ENCODE results near the gene SH3GL1. TPM values are rescaled to one million over a fixed set of nuclear protein-coding genes. Genes with fewer than 3 reads are reported as not detected.

SH3GL1 gene
- total and polyA plus RNA-seq, 3 experiments from 2014 or later: 24.7 to 41.2 (median 39.8) TPM

GRCh38 chr19:4437103-4437502 lies 36.8 kb upstream of the SH3GL1 start:
- no peaks in the 10 kb centered on the region for H3K27me3 ChIP-seq (ENCODE audit: insufficient read depth, low read length, poor library complexity, severe bottlenecking)
- ChIA-PET CTCF (no interaction called here), POLR2A (no interaction called here)
- no peak overlapping the region for H3K27ac ChIP-seq (ENCODE audit: low read depth, low read length)
- H3K4me3 ChIP-seq (ENCODE audit: low read length): no peak overlapping the region
- H3K4me3 Mint-ChIP-seq: no peak overlapping the region
- H3K9me3 Mint-ChIP-seq: no peaks in the 10 kb centered on the region
- H3K4me1 Mint-ChIP-seq: peaks cover 0 to 2% (median 0%) of the 10 kb centered on the region in 3 donors
- no peaks in the 10 kb centered on the region for H3K4me1 ChIP-seq (ENCODE audit: insufficient read depth, low read length)
- H3K36me3 Mint-ChIP-seq: peaks cover under 1 to 30% (median 6%) of the 10 kb centered on the region in 3 donors
- no peak overlapping the region for H3K27ac Mint-ChIP-seq
- H3K36me3 ChIP-seq (ENCODE audit: insufficient read depth, low read length): no peaks in the 10 kb centered on the region
- DNase-seq: no peak
- H3K9me3 ChIP-seq (ENCODE audit: low read length): no peaks in the 10 kb centered on the region
- no peaks in the 10 kb centered on the region for H3K27me3 Mint-ChIP-seq

GRCh38 chr19:4436231-4436630 lies 35.9 kb upstream of the SH3GL1 start:
- Mint-ChIP-seq H3K4me3 (no peak overlapping the region), H3K27ac (peak overlapping the region in 1 of 8 donors; percentile 19), H3K9me3 (no peaks in the 10 kb centered on the region), H3K4me1 (no peaks in the 10 kb centered on the region), H3K36me3 (peaks cover 4 to 39% (median 6%) of the 10 kb centered on the region in 3 donors), H3K27me3 (no peaks in the 10 kb centered on the region)
- Histone ChIP-seq H3K4me1 (ENCODE audit: insufficient read depth, low read length) (no peaks in the 10 kb centered on the region), H3K27ac (ENCODE audit: low read depth, low read length) (no peak overlapping the region), H3K27me3 (ENCODE audit: insufficient read depth, low read length, poor library complexity, severe bottlenecking) (no peaks in the 10 kb centered on the region), H3K4me3 (ENCODE audit: low read length) (no peak overlapping the region), H3K36me3 (ENCODE audit: insufficient read depth, low read length) (peaks cover 3% of the 10 kb centered on the region), H3K9me3 (ENCODE audit: low read length) (no peaks in the 10 kb centered on the region)
- ChIA-PET CTCF (no interaction called here), POLR2A (no interaction called here)
- no peak for DNase-seq

- Mint-ChIP-seq H3K9me3 (no peaks in the 10 kb centered on the region), H3K36me3 (peaks cover 4 to 53% (median 6%) of the 10 kb centered on the region in 3 donors), H3K27me3 (no peaks in the 10 kb centered on the region), H3K4me1 (no peaks in the 10 kb centered on the region), H3K4me3 (no peak overlapping the region), H3K27ac (no peak overlapping the region)
- no peak overlapping the region for H3K27ac ChIP-seq (ENCODE audit: low read depth, low read length)
- no peak overlapping the region for H3K4me3 ChIP-seq (ENCODE audit: low read length)
- no peaks in the 10 kb centered on the region for H3K27me3 ChIP-seq (ENCODE audit: insufficient read depth, low read length, poor library complexity, severe bottlenecking)
- H3K36me3 ChIP-seq (ENCODE audit: insufficient read depth, low read length): peaks cover 8% of the 10 kb centered on the region
- H3K4me1 ChIP-seq (ENCODE audit: insufficient read depth, low read length): no peaks in the 10 kb centered on the region
- DNase-seq: no peak
- ChIA-PET CTCF (no interaction called here), POLR2A (no interaction called here)
- H3K9me3 ChIP-seq (ENCODE audit: low read length): no peaks in the 10 kb centered on the region
Measured at GRCh38 chr19:4434391-4434790, 34.0 kb upstream of the SH3GL1 start.

- Mint-ChIP-seq H3K4me1 (no peaks in the 10 kb centered on the region), H3K36me3 (peaks cover 4 to 58% (median 6%) of the 10 kb centered on the region in 3 donors), H3K27me3 (no peaks in the 10 kb centered on the region), H3K9me3 (no peaks in the 10 kb centered on the region), H3K27ac (peak overlapping the region in 1 of 8 donors; percentile 43), H3K4me3 (no peak overlapping the region)
- H3K27me3 ChIP-seq (ENCODE audit: insufficient read depth, low read length, poor library complexity, severe bottlenecking): no peaks in the 10 kb centered on the region
- ChIA-PET CTCF (no interaction called here), POLR2A (no interaction called here)
- no peaks in the 10 kb centered on the region for H3K9me3 ChIP-seq (ENCODE audit: low read length)
- H3K4me1 ChIP-seq (ENCODE audit: insufficient read depth, low read length): no peaks in the 10 kb centered on the region
- H3K4me3 ChIP-seq (ENCODE audit: low read length): no peak overlapping the region
- peaks cover 8% of the 10 kb centered on the region for H3K36me3 ChIP-seq (ENCODE audit: insufficient read depth, low read length)
- H3K27ac ChIP-seq (ENCODE audit: low read depth, low read length): no peak overlapping the region
- no peak for DNase-seq
Measured at GRCh38 chr19:4432918-4433506, 32.7 kb upstream of the SH3GL1 start.

GRCh38 chr19:4431808-4432674 lies 31.7 kb upstream of the SH3GL1 start:
- no peak overlapping the region for H3K27ac ChIP-seq (ENCODE audit: low read depth, low read length)
- no peaks in the 10 kb centered on the region for H3K27me3 ChIP-seq (ENCODE audit: insufficient read depth, low read length, poor library complexity, severe bottlenecking)
- Mint-ChIP-seq H3K4me3 (no peak overlapping the region), H3K27me3 (no peaks in the 10 kb centered on the region), H3K4me1 (no peaks in the 10 kb centered on the region), H3K9me3 (no peaks in the 10 kb centered on the region), H3K27ac (peak overlapping the region in 1 of 8 donors; percentile 69), H3K36me3 (peaks cover 4 to 58% (median 5%) of the 10 kb centered on the region in 3 donors)
- ChIA-PET POLR2A (interaction anchor here (0.7 kb wide), 1 partner anchor 108 kb away, joined by 7 read pairs; no protein-coding TSS in a partner anchor), CTCF (no interaction called here)
- no peak overlapping the region for H3K4me3 ChIP-seq (ENCODE audit: low read length)
- no peaks in the 10 kb centered on the region for H3K9me3 ChIP-seq (ENCODE audit: low read length)
- H3K36me3 ChIP-seq (ENCODE audit: insufficient read depth, low read length): peaks cover 8% of the 10 kb centered on the region
- DNase-seq: no peak
- no peaks in the 10 kb centered on the region for H3K4me1 ChIP-seq (ENCODE audit: insufficient read depth, low read length)

- Histone ChIP-seq H3K4me1 (ENCODE audit: insufficient read depth, low read length) (no peaks in the 10 kb centered on the region), H3K9me3 (ENCODE audit: low read length) (no peaks in the 10 kb centered on the region), H3K4me3 (ENCODE audit: low read length) (no peak overlapping the region), H3K27ac (ENCODE audit: low read depth, low read length) (no peak overlapping the region), H3K36me3 (ENCODE audit: insufficient read depth, low read length) (peaks cover 8% of the 10 kb centered on the region), H3K27me3 (ENCODE audit: insufficient read depth, low read length, poor library complexity, severe bottlenecking) (no peaks in the 10 kb centered on the region)
- CTCF ChIA-PET: no interaction called here
- no peaks in the 10 kb centered on the region for H3K9me3 Mint-ChIP-seq
- no peaks in the 10 kb centered on the region for H3K4me1 Mint-ChIP-seq
- H3K4me3 Mint-ChIP-seq: no peak overlapping the region
- no peak for DNase-seq
- H3K36me3 Mint-ChIP-seq: peaks cover 4 to 58% (median 5%) of the 10 kb centered on the region in 3 donors
- peak overlapping the region in 1 of 8 donors; percentile 43 for H3K27ac Mint-ChIP-seq
- H3K27me3 Mint-ChIP-seq: no peaks in the 10 kb centered on the region
- POLR2A ChIA-PET: no interaction called here
Measured at GRCh38 chr19:4431296-4431695, 30.9 kb upstream of the SH3GL1 start.

GRCh38 chr19:4430760-4431159 lies 30.4 kb upstream of the SH3GL1 start:
- Mint-ChIP-seq H3K9me3 (no peaks in the 10 kb centered on the region), H3K36me3 (peaks cover 4 to 59% (median 5%) of the 10 kb centered on the region in 3 donors), H3K27me3 (no peaks in the 10 kb centered on the region), H3K27ac (peak overlapping the region in 2 of 8 donors; percentile 24 to 61), H3K4me1 (no peaks in the 10 kb centered on the region), H3K4me3 (no peak overlapping the region)
- peaks cover 8% of the 10 kb centered on the region for H3K36me3 ChIP-seq (ENCODE audit: insufficient read depth, low read length)
- H3K4me1 ChIP-seq (ENCODE audit: insufficient read depth, low read length): no peaks in the 10 kb centered on the region
- no peak overlapping the region for H3K27ac ChIP-seq (ENCODE audit: low read depth, low read length)
- no peak overlapping the region for H3K4me3 ChIP-seq (ENCODE audit: low read length)
- H3K27me3 ChIP-seq (ENCODE audit: insufficient read depth, low read length, poor library complexity, severe bottlenecking): no peaks in the 10 kb centered on the region
- no peak for DNase-seq
- POLR2A ChIA-PET: no interaction called here
- CTCF ChIA-PET: no interaction called here
- H3K9me3 ChIP-seq (ENCODE audit: low read length): no peaks in the 10 kb centered on the region

GRCh38 chr19:4429771-4430171 lies 29.4 kb upstream of the SH3GL1 start:
- Mint-ChIP-seq H3K27me3 (no peaks in the 10 kb centered on the region), H3K4me3 (no peak overlapping the region), H3K9me3 (no peaks in the 10 kb centered on the region), H3K36me3 (peaks cover 4 to 58% (median 4%) of the 10 kb centered on the region in 3 donors), H3K4me1 (no peaks in the 10 kb centered on the region), H3K27ac (no peak overlapping the region)
- no peaks in the 10 kb centered on the region for H3K27me3 ChIP-seq (ENCODE audit: insufficient read depth, low read length, poor library complexity, severe bottlenecking)
- H3K27ac ChIP-seq (ENCODE audit: low read depth, low read length): no peak overlapping the region
- peaks cover 8% of the 10 kb centered on the region for H3K36me3 ChIP-seq (ENCODE audit: insufficient read depth, low read length)
- no peaks in the 10 kb centered on the region for H3K4me1 ChIP-seq (ENCODE audit: insufficient read depth, low read length)
- H3K9me3 ChIP-seq (ENCODE audit: low read length): no peaks in the 10 kb centered on the region
- no peak overlapping the region for H3K4me3 ChIP-seq (ENCODE audit: low read length)
- ChIA-PET CTCF (no interaction called here), POLR2A (no interaction called here)
- DNase-seq: no peak

Measured in CD8-positive, alpha-beta memory T cell (primary cell).